Glutamatergic neuron (in vitro differentiated cells): ENCODE measurements around the gene METTL25B. TPM values are rescaled to one million over a fixed set of nuclear protein-coding genes. Genes with fewer than 3 reads are reported as not detected.

ENCODE experiments used
- DNase-seq: peaks from one replicate; pipeline ENCODE4 v3.0.0; 2022
- H3K27ac Mint-ChIP-seq: one replicate; pipeline ENCODE4 v1.8.0; 2020; ENCODE audit warnings: mild to moderate bottlenecking, mixed read lengths, inconsistent platforms; ENCODE audit not compliant: unreplicated experiment
- H3K27me3 Mint-ChIP-seq: one replicate; pipeline ENCODE4 v1.8.0; 2020; ENCODE audit warnings: mild to moderate bottlenecking, moderate library complexity, mixed read lengths, inconsistent platforms; ENCODE audit not compliant: unreplicated experiment
- H3K36me3 Mint-ChIP-seq: one replicate; pipeline ENCODE4 v1.8.0; 2020; ENCODE audit warnings: mild to moderate bottlenecking, mixed read lengths, inconsistent platforms; ENCODE audit not compliant: unreplicated experiment
- H3K4me1 Mint-ChIP-seq: one replicate; pipeline ENCODE4 v1.8.0; 2020; ENCODE audit warnings: mild to moderate bottlenecking, low read depth, mixed read lengths, inconsistent platforms; ENCODE audit not compliant: unreplicated experiment
- H3K4me3 Mint-ChIP-seq: one replicate; pipeline ENCODE4 v1.8.0; 2020; ENCODE audit warnings: mild to moderate bottlenecking, mixed read lengths, inconsistent platforms; ENCODE audit not compliant: unreplicated experiment
- H3K9me3 Mint-ChIP-seq: one replicate; pipeline ENCODE4 v1.8.0; 2020; ENCODE audit warnings: mild to moderate bottlenecking, moderate library complexity, mixed read lengths, inconsistent platforms; ENCODE audit not compliant: unreplicated experiment
- total RNA-seq: library from RNA; stranded (reverse); fragmentation: NEBNext Ultra II Directional; extraction: Animal tissue kit (Norgen Biotek cat#: 25700); gene quantifications from one replicate; pipeline ENCODE4 v1.2.1, GENCODE V29; 2021; ENCODE audit not compliant: unreplicated experiment
- TF ChIP-seq, protein P1 (sequence below): fragments of 200-600 bp; sonication (generic); IDR thresholded peaks from one replicate; pipeline ENCODE4 v1.5.0; 2021; ENCODE audit not compliant: partially characterized antibody, unreplicated experiment

METTL25B gene
- total RNA-seq, 1 donor from 2014 or later: 27.1 TPM

DNA sequence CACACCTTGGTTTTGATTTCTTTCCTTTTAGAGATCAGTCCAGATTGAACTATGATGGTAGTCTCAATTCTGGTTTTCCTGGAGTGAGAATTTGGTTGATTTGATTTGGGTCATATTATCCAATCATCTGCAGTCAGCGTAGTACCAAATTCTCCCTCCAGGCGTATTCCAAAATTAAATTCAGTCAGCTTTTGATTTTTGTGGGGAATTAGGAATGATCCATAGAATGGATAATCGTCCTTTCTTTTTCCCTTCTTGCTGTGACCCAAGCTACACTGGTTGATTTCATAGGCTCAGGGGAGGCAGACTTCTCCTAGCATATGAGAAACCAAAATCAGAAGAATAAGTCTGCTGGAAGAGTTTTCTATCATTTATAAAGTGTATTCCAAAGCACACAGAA lies 44.0 kb downstream of the METTL25B start:
- Mint-ChIP-seq H3K27ac (no peak overlapping the region), H3K4me3 (peak overlapping the region; percentile 66)

DNA sequence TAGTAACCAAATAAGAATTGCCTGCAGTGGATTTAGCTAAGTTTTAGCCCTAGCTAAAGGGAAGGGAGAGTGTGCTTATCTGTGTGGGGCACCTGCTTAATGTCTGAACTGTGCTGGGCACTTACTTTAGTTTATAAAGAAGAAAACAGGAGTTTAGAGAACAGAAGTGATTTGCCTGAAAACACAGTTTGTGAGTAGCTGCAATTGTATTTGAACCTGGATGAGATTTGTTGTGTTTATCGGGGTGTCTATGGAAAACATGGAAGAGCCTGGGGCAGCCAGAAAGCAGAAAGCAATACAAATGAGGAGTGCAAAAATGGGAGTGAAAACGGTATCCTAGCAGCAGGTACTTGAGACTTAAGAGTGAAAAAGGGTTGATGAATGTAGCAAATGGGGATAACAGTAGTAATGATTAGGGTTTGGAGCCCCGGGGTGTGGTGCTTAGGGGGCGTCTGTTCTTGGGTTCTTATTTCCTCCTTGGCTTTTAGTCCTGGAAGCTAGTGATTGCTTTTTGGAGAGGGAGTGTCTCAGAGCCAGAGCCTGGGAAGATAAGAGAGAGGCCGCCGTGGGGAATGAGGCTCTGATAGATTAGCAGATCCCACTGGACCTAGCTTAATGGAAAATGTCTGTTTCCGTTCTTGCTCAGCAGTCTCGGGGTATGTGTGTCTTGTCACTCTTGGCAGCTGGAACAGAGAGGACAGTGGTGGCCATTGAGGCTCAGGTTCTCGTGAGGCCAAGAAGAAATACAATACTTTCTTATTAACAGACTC lies 44.6 kb downstream of the METTL25B start:
- H3K27ac Mint-ChIP-seq: peak overlapping the region; percentile 39
- DNase-seq: peak; percentile 44
- peaks cover 4% of the 10 kb centered on the region for H3K27me3 Mint-ChIP-seq
- H3K36me3 Mint-ChIP-seq: no peaks in the 10 kb centered on the region
- peak overlapping the region; percentile 66 for H3K4me3 Mint-ChIP-seq
- peaks cover 38% of the 10 kb centered on the region for H3K4me1 Mint-ChIP-seq
- TF ChIP-seq, protein P1, sequence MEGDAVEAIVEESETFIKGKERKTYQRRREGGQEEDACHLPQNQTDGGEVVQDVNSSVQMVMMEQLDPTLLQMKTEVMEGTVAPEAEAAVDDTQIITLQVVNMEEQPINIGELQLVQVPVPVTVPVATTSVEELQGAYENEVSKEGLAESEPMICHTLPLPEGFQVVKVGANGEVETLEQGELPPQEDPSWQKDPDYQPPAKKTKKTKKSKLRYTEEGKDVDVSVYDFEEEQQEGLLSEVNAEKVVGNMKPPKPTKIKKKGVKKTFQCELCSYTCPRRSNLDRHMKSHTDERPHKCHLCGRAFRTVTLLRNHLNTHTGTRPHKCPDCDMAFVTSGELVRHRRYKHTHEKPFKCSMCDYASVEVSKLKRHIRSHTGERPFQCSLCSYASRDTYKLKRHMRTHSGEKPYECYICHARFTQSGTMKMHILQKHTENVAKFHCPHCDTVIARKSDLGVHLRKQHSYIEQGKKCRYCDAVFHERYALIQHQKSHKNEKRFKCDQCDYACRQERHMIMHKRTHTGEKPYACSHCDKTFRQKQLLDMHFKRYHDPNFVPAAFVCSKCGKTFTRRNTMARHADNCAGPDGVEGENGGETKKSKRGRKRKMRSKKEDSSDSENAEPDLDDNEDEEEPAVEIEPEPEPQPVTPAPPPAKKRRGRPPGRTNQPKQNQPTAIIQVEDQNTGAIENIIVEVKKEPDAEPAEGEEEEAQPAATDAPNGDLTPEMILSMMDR: no peak
- H3K9me3 Mint-ChIP-seq: peaks cover 7% of the 10 kb centered on the region

More for the DNA sequence above, 44.0 kb downstream of the METTL25B start:
- TF ChIP-seq, protein P1: peak; percentile 45
- Mint-ChIP-seq H3K36me3 (no peaks in the 10 kb centered on the region), H3K4me1 (peaks cover 38% of the 10 kb centered on the region), H3K9me3 (peaks cover 7% of the 10 kb centered on the region), H3K27me3 (peaks cover 4% of the 10 kb centered on the region)
- DNase-seq: no peak

DNA sequence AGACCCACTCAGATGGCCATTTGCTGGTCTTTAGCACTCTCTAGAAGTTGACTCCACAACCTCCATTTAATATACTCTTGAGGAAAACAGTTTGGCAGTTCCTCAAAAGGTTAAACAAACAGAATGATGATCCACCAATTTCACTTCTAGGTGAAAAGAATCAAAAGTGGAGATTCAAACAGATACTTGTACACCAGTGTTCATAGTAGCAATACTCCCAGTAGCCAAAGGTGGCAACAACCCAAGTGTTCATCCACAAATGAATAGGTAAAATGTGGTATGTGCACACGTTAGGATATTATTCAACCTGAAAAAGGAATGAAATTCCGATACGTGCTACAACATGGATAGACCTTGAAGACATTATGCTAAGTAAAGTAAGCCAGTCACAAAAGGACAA lies 45.3 kb downstream of the METTL25B start:
- TF ChIP-seq, protein P1: peak; percentile 43

DNA sequence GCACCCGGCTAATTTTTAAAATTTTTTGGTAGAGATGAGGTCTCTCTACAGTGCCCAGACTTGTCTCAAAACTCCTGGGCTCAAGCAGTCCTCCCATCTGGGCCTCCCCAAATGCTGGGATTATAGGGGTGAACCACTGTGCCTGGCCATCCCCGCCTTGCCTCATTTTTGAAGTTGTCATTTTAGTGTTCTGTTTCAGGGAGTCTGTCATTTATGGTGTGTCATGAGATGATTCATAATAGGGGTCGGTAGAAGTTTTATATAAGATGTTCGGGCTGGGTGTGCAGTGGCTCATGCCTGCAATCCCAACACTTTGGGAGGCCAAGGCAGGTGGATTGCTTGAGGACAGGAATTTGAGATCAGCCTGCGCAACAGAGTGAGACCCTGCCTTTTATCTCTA lies 47.5 kb downstream of the METTL25B start:
- Mint-ChIP-seq H3K4me3 (no peak overlapping the region), H3K9me3 (peaks cover 5% of the 10 kb centered on the region), H3K36me3 (no peaks in the 10 kb centered on the region), H3K4me1 (peaks cover 28% of the 10 kb centered on the region), H3K27me3 (peaks cover 1% of the 10 kb centered on the region), H3K27ac (no peak overlapping the region)
- DNase-seq: no peak
- TF ChIP-seq, protein P1: no peak

More for the DNA sequence above, 45.3 kb downstream of the METTL25B start:
- H3K4me1 Mint-ChIP-seq: peaks cover 35% of the 10 kb centered on the region
- H3K36me3 Mint-ChIP-seq: no peaks in the 10 kb centered on the region
- H3K9me3 Mint-ChIP-seq: peaks cover 7% of the 10 kb centered on the region
- DNase-seq: no peak
- H3K4me3 Mint-ChIP-seq: peak overlapping the region; percentile 66
- H3K27ac Mint-ChIP-seq: peak overlapping the region; percentile 39
- peaks cover 2% of the 10 kb centered on the region for H3K27me3 Mint-ChIP-seq

DNA sequence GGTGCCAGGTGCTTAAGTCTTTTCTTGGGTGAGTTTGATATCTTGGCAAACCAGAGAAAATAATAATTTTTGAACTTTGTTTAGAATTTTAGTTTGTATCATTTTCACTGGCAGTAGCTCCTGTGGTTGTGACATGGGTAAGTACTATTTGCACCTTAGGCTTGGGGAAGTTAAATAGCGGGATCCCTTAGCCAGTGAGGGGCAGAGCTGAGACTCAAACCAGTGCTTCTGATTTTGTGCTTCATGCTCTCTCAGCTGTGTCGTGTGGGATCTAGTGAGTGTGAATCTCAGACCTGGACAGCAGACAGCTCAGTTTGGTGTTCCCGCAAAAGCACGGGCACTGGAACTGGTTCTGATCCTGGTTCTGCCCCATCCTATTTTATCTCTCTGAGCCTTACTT lies 48.7 kb downstream of the METTL25B start:
- TF ChIP-seq, protein P1: no peak
- peaks cover 3% of the 10 kb centered on the region for H3K9me3 Mint-ChIP-seq
- no peak for DNase-seq
- no peak overlapping the region for H3K4me3 Mint-ChIP-seq
- no peak overlapping the region for H3K27ac Mint-ChIP-seq
- peaks cover 1% of the 10 kb centered on the region for H3K27me3 Mint-ChIP-seq
- H3K36me3 Mint-ChIP-seq: no peaks in the 10 kb centered on the region
- H3K4me1 Mint-ChIP-seq: peaks cover 23% of the 10 kb centered on the region
